HCT116 (cell line): ENCODE measurements around the gene KRTAP4-8.

Experiments
- SIN3A ChIP-seq: IDR thresholded peaks from 2 replicates; pipeline ENCODE4 v1.6.1; 2012; ENCODE audit warnings: low read depth
- ZNF274 ChIP-seq: fragments of 200-500 bp; sonication (Bioruptor generic); IDR thresholded peaks from 2 replicates; pipeline ENCODE4 v1.6.1; 2014; ENCODE audit warnings: mild to moderate bottlenecking, low read depth, low read length, inconsistent platforms
- TF ChIP-seq, protein P1 (sequence below), 3 experiments: fragments of 200-600 bp in 1 of 3; sonication (generic) in 1 of 3; IDR thresholded peaks in 2 of 3; conservative IDR thresholded peaks in 1 of 3; 2 replicates each; pipeline ENCODE4 v1.5.1; 2012 to 2017; ENCODE audit warnings: low read depth in 2 of 3, low read length in 2 of 3, antibody characterized with exemption in 1 of 3, borderline replicate concordance in 1 of 3, control low read depth in 1 of 3, mild to moderate bottlenecking in 1 of 3, mixed read lengths in 1 of 3, mixed run types in 1 of 3, moderate library complexity in 1 of 3; ENCODE audit not compliant: insufficient read depth in 1 of 3

DNA sequence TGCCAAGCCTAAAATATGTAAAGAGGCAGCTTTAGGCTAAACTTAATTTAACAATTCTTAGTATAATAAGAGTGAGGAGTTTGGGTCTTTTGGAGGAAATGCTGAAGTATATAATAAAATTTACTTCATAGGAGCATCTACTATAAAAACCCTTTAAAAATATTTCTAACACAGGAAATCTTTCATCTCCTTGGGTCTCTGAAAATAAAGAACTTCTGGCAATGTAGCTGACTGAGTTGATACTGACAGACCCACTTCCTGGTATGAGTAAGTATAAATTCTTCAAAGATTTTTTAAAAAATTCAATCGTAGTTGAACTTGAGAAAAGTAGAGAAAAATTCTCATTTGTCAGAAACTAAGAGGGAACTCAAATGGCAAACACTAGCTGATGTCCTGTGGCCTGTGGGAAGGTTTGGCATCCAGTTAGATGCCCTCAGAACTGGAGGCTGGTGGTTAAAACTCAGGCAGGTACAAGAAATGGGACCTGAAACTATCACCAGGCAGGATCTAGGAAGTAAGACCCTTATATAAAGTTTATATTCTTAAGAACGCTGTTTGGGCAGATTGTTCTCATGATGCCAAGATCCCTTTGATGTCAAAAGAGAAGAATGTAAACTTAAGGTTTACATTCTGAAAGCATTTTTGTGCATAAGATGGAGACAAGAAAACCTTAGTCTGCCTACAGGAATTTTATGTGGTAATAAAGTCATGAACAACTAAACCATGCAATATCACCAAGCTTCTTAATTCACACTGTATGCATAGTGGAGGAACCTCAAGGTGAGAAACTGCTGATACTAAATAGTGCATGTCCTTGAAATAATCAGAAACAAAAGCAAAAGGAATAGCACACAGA, 36.2 kb upstream of the KRTAP4-8 start:
- TF ChIP-seq SIN3A (no peak), ZNF274 (no peak)
- TF ChIP-seq, protein P1, sequence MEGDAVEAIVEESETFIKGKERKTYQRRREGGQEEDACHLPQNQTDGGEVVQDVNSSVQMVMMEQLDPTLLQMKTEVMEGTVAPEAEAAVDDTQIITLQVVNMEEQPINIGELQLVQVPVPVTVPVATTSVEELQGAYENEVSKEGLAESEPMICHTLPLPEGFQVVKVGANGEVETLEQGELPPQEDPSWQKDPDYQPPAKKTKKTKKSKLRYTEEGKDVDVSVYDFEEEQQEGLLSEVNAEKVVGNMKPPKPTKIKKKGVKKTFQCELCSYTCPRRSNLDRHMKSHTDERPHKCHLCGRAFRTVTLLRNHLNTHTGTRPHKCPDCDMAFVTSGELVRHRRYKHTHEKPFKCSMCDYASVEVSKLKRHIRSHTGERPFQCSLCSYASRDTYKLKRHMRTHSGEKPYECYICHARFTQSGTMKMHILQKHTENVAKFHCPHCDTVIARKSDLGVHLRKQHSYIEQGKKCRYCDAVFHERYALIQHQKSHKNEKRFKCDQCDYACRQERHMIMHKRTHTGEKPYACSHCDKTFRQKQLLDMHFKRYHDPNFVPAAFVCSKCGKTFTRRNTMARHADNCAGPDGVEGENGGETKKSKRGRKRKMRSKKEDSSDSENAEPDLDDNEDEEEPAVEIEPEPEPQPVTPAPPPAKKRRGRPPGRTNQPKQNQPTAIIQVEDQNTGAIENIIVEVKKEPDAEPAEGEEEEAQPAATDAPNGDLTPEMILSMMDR (IDR thresholded peaks at IDR 0.05 in 2 of 3, conservative IDR thresholded peaks at IDR 0.05 in 1 of 3; ENCODE audit: borderline replicate concordance in 1 of 3, insufficient read depth in 1 of 3, low read depth in 2 of 3, low read length in 2 of 3), result no peak
